Stimulated activated CD4-positive, alpha-beta T cell treated with anti-CD3 and anti-CD28 coated beads, Interleukin-2, amount 100 ng/mL, for 24 hours (primary cell): Measurements from ENCODE around the gene MYMX.
A peak's percentile ranks its signal among the peaks of the same experiment; 100 is the strongest.
"Not testable (repeated sequence)": the region's sequence is repeated elsewhere in the genome, so short reads cannot be mapped to it uniquely, and the experiment has no call there.

Experiments used
- DNase-seq, 2 donors: peaks; one replicate each; pipeline ENCODE4 v3.0.0-alpha.2; 2020

MYMX gene

DNA sequence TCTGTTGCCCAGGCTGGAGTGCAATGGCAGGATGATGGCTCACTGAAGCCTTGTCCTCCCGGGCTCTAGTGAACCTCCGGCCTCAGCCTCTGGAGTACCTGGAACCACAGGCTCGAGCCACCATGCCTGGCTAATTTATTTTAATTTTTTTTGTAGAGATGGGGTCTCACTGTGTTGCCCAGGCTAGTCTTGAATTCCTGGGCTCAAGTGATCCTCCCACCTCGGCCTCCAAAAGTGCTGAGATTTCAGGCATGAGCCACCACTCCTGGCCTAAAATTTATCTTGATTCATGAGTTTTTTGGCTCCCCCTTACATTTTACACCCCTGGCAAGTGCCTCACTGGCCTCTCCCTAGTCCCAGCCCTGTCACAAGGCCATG lies 4.2 kb downstream of the MYMX start:
- no peak for DNase-seq

DNA sequence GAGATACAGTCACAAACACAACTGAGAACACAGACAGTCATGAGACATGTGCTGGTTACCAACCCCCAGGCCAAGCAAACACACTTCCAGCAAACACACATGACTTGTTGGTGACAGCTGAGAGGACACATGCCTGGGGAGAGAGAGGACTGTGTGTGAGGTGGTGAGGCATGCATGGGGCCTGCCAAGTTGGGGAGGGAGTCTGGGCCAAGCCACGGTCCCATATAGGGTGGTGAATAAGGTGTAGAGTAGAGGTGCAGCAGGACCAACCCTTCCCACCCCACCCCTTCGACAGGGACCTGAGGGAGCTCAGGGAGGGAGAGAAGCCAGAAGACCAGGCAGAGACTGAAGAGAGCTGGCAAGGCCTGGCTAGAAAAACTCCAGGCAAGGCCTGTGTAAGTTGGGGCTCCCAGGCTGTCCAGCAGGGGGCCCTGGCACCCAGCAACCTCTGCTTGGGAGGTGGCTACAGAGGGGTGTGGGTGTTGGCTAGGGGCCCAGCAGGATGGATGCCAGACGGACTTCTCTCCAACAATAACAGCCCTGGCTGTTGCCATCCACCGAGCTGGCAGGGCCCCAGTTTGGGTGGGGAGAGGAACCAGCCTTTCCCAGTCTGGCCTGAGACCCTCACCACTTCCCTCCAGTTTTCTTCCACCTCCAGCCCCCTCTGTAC lies 4.7 kb downstream of the MYMX start:
- peak; percentile 74 to 80 for DNase-seq

DNA sequence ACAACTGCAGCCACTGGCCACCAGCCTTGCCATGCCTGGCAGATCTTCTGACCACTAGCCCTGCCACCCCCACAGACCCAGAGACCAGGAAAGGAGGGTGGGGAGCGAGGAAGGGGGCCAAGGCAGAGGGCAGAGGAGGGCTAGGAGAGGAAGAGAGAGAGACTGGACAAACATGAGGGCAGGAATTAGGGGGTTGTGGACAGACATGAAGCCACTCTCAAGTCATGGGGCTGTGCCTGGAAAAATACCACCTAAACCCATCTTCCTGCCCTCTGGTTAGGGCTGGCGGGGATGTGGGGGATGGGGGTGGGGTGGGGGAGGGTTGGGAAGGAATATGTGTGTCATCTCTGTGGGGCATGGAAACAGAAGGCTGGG lies 5.2 kb downstream of the MYMX start:
- DNase-seq = no peak

DNA sequence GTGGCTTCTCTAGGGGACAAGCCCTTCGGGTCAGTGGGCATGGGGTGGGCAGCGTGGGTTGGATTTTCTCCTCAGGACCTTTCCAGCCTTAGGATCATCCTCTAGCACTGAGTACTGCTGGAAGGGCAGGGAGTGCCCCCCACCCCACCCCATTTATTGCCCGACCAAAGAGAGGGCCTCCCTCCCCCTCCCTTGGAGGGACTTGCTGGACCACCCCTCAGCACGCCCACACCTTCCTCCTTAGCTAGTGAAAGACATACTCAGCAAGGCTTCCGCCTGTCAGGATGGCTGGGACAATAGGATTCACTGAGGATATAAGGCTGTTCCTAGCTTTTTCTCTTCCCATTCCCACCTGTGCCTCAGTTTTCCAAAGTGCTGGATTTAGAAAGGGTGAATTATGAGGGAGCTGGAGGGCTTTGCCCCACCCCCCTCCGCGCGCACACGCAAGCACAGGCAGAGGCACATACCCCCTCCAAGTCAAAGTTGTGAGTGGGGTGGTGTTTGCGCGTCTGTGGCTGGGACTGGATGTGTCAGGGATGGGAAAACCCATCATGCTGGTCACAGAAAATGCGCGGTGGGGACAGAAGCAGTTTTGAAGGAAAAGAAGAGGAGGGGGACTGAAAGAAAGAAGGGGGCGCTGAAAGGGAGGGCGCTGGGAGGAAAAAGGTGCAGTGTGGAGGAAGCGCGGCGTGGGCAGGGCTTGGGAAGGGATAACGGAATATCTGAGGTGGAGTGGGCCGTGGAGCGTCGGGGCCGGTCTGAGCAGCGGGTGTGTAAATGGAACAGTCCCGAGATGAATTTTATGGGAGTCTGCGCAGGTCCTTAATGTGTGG lies 6.0 kb downstream of the MYMX start:
- peak; percentile 18 to 38 for DNase-seq

DNA sequence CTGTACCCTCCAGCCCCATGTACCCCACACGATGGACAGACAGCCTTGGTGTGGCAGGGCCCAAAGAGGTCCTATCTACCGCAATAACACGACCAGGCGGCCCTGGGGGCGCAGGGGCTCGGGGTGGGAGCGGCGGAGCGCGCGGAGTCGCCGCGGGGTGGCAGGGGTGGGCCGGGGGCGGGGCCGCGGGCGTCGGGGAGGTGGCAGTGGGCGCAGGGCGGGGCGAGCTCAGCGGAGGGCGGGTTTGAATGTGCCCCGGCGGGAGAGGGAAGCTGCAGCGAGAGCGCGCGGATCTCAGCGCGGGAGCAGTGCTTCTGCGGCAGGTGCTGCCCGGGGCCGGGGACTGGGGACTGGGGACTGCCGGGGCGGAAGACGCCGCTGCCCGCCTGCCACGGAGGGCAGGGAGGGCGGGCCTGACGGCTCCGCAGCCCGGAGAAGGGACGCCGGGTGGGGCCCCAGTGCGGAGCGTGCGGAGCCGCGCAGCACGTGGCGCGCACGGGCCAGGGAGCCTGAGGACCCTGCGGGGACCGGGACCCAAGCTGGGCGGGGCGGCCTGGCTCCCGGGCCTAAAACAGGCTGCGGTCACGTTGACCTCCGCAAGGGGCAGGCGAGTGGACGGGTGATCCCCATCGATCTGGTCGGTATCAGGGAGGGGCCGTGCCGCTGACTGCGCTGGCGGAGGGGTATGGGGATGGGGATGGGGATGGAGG lies 6.7 kb downstream of the MYMX start, which contains the start of gene SLC29A1:
TSS of gene SLC29A1 (plus strand) at position 277 of the 710 bp plus-strand sequence. CDS start 3,719 bp downstream, outside the sequence.
- DNase-seq = peak; percentile 86 to 90

DNA sequence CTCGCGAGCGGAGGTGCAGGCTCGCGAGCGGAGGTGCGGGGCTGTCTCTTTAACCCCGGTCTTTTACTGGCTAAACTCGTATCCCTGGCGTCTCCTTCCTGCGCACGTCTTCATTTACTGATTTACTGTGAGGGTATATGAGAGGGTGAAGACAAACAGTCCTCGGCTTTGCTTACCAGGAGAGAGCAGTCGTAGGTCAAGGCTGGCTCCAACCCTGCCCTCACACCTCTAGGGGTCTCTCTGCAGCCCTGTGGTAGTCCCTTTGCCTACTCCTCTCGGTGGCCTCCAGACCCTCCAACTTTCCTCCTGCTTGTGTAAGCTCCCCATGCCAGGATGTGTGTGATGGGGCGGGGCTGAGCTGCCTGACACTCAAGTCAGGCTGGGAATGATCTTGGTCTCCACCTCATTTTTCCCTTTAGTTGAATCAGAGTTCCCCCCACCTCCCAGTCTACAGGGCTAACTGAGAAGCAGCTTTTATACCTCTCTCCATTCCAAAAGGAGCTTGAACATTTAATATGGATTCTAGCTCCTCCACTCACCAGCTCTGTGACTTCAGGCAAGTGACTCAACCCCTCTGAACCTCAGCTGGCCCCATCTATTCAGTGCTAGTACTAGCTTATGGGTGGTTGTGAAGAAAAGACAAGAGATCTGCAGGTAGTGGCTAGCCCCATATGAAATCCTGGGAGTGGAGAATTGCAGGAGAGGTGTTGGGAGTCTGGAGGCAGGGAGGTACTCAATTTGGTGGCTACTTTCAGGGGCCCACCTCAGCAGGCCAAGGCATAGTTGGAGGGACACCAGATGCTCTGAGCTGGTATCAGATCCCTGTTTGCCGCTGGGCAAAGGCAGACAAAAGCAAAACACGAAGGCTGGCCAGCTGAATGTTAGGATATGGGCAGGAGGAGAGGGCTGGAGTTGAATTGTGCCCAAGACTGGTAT lies 7.6 kb downstream of the MYMX start:
- DNase-seq = peak in 1 of 2 donors; percentile 37

DNA sequence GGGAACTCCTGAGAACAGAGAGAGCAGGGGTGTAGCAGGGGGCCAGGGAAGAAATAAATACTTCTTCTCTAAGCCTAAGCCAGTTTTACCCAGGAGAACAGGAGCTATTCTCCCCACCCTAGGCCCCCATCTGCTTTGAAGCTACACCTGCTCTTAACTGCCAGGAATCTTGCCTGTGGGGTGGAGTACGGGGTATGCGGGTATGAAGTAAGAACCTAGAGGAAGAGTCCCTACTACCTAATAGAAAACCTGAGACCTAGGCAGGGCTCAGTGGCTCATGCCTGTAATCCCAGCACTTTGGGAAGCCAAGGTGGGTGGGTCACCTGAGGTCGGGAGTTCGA lies 8.2 kb downstream of the MYMX start:
- no peak for DNase-seq

DNA sequence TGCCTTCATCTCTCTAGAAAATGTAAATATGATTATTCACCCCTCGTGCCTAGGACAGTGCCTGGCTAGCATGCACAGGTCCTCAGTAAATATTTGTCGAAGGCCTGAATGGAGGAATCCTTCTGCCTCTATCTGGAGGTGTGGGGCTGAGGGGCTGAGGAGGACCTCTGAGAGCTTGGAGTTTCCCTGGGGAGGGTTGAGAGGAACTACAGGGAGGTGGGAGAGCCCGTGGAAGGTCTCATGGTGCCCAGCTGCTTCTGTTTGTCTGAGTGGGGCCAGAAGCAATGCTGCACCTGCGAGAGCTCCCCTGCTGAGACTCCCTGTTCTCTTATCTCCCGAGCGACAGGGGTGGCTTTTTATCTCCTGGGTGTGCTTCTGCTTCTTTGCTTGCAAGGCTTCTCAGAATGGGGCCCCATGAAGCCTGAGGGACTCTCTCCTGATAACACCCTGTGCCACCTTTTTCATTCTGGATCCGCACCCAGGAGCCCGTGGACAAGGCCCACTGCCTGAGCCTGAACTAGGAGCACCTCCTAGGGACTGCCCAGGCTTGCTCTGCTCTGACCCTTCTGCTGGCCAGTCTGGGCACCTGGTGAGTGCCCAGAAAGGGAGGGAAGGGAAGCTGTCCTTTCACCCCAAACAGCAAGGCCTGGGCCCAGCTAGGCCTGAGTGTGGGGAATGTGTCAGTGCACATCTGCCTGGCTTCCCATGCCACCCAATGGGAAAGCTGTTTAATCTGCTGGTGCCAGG lies 9.0 kb downstream of the MYMX start:
- no peak for DNase-seq

DNA sequence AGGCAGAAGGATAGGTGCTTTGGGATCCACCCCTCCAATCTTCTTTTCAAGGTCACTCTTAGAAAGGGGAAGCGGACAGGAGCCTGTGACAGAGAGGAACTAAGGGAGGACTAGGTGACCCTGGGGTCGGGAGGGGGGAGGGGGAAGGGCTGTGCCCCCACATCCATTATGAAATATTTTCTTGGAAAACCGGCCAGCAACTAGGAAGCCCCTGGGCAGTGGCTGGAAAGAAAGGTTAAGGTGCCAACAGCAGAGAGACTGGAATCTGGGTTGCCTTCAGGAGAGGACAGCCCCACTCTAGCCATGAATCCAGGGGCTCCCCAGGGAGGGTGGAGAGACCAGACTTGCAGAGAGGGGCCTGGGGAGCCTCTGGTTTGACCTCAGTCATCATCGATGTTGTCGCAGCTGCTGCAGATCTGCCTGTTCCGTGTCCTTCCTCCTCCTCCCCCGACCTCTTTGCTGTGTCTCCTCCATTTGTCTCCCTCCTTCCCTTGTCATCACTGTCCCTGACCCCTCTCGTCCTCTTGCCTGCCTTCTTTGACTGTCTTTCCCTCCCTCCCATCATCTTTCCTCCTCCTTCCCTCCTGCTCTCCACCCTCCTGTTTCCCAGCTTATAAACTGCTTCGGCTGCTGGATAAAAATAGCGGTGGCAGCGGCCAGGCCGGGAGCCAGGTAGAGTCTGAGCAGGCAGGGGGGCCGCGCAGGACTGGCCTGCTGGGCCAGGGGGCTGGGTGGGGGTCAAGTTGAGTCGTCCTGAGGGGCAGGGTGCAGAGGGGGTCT lies 9.8 kb downstream of the MYMX start:
- DNase-seq = no peak

DNA sequence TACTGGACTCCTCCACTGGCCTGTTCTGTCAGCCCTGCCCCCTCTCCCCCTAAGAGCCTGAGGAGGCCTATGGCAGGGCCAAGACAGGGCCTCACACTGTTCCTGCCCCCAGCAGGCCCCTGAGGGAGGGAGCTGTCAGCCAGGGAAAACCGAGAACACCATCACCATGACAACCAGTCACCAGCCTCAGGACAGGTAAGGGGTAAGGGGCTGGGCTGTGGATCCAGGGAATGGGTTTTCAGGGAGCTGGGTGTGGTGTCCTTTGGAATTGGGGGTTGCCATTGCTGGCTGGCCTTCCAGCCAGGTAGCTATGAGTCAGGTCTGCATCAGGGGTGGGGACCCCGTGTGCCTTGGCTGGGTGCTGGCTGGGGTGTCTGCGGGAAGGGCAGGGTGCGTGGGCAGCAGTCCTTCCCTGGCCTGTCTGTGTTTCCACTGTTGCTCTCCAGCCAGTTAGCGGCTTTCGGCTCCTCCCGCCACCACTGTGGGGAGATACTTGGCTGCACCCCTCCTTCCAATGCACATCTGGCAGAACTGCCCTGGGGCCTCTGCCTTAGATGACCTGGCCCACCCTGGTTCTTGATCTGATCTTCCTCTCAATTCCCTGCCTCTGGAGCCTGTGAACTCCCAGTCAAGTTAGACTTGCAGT lies 10.5 kb downstream of the MYMX start:
- DNase-seq = no peak

DNA sequence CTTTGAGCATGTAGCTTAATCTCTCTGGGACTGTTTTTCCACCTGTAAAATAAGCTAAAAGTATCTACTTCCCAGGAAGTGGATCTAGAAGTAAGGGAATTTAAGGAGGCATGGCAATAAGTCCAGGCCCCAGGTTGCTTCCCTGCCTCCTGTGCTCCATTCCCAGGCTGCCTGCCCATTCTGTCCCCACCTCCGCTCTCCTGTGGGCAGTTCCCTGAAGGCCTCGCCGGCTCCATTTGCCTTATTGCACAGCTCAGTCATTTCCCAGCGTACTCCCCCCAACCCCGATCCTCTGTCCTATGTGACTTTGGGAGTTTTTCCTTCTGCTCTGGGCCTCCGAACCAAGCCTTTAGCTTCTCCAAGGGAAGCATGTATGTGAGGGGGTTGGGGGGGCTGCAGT lies 11.3 kb downstream of the MYMX start:
- DNase-seq = no peak

DNA sequence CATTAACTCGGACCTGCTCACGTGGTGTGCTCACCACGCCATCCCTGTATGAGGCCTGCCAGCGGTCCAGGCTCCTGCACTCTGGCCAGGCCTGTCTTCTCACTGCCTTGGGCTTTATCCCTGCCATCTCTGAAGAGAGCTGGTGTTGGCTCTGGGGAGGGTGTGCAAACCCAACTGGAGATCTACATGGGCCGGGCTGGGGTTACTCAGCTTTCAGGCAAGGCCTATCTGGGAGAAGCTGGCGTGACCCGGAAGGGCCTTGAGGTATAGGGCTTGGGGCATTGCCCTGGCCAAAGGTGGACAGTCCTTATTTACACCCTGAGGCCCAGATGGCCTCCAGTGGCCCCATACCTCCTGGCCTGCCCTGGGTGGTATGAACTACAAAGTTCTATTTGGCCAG lies 11.7 kb downstream of the MYMX start:
- no peak for DNase-seq

DNA sequence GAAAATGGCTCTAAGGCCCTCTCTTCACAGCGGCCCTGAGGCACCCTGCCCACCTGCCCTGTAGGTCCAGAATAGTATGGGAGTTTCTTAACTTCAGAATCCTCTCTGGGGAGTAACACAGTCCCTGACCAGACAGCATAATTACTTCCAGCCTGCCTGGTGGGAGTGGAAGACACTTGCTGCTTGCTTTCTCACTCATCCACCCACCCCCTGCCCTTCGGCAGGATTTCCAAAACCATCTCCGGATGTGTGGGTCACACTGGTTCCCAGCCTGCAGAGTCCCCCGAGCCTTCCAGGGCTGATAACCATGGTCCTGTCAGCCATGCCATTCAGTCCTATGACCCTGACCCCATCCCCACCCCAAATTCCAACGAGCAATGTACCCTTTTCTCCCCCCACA lies 12.1 kb downstream of the MYMX start:
- no peak for DNase-seq

DNA sequence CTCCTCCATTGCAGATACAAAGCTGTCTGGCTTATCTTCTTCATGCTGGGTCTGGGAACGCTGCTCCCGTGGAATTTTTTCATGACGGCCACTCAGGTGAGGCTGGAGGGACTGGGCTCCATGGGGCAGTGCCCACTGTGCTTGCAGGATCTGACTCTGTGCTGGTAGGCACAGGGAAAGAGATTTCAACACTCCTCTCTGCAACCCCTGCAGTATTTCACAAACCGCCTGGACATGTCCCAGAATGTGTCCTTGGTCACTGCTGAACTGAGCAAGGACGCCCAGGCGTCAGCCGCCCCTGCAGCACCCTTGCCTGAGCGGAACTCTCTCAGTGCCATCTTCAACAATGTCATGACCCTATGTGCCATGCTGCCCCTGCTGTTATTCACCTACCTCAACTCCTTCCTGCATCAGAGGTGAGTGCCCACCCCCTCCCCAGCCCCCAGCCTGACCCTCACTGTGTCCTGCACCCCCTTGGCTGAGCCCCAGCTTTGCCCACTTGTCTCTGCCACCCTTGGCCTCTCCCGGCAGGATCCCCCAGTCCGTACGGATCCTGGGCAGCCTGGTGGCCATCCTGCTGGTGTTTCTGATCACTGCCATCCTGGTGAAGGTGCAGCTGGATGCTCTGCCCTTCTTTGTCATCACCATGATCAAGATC lies 12.8 kb downstream of the MYMX start:
- DNase-seq = no peak

DNA sequence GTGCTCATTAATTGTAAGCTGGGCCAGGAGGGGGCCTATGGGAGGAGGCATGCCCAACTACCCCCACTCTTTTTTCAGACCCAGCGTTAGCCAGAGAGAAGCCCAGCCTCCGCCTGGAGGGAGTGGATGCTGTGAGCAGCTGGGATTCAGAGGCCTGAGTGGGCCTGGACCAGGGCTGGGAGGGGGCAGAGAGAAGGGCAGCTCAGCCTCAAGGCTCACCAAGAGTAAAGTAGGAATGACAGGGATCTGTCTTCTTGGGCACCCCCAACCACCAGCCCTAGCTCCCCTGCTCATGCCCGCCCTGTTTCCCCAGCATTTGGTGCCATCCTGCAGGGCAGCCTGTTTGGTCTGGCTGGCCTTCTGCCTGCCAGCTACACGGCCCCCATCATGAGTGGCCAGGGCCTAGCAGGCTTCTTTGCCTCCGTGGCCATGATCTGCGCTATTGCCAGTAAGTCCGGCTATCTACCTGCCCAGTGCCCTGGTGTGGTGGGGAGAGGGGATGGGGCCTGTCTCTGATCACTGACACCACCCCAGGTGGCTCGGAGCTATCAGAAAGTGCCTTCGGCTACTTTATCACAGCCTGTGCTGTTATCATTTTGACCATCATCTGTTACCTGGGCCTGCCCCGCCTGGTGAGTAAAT lies 13.4 kb downstream of the MYMX start:
- DNase-seq = no peak

DNA sequence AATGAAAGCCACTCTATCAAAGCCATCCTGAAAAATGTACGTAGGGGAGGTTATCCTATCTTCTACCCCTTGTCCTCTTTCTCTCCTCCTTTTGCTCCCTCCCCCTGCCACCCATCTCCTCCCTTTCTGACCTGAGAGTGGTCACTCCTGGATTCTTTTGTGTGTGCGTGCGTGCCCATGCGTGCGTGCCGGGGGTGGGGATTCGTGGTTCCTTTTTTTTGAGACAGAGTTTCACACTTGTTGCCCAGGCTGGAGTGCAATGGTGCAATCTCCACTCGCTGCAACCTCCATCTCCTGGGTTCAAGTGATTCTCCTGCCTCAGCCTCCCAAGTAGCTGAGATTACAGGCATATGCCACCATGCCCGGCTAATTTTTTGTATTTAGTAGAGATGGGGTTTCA lies 14.7 kb downstream of the MYMX start:
- DNase-seq = not testable (repeated sequence)

DNA sequence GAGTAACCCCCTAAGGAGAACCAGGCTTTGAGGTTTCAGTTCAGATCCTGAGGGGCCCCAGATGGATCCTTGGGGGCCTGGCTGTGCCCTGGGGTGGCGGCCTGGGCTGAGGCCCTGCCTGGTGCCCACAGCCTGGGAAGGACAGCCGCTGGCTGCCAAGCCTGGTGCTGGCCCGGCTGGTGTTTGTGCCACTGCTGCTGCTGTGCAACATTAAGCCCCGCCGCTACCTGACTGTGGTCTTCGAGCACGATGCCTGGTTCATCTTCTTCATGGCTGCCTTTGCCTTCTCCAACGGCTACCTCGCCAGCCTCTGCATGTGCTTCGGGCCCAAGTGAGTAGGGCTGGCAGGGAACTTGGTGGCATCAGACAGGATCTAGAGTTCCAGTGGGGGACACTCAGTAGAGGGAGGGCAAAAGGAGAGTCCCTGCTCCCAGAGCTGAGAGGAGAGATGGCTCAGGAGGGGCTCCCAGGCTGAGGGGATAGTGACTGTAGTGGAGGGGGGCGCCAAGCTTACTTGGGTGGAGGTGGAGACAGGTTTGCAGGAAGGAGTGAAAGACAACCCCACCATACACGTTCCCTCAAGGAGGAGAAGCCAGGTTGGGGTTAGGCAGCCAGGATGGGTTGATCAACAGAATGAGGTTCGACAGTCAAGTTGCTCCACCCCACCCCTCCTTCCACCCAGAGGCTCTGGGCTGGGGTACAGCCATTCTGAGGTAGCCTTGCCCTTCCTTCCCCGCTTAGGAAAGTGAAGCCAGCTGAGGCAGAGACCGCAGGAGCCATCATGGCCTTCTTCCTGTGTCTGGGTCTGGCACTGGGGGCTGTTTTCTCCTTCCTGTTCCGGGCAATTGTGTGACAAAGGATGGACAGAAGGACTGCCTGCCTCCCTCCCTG lies 16.2 kb downstream of the MYMX start:
- no peak for DNase-seq

DNA sequence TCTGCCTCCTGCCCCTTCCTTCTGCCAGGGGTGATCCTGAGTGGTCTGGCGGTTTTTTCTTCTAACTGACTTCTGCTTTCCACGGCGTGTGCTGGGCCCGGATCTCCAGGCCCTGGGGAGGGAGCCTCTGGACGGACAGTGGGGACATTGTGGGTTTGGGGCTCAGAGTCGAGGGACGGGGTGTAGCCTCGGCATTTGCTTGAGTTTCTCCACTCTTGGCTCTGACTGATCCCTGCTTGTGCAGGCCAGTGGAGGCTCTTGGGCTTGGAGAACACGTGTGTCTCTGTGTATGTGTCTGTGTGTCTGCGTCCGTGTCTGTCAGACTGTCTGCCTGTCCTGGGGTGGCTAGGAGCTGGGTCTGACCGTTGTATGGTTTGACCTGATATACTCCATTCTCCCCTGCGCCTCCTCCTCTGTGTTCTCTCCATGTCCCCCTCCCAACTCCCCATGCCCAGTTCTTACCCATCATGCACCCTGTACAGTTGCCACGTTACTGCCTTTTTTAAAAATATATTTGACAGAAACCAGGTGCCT lies 16.9 kb downstream of the MYMX start:
- DNase-seq = no peak
